H1 (cell line): ENCODE data around the gene TGFBI. TPM values are rescaled to one million over a fixed set of nuclear protein-coding genes. Genes with fewer than 3 reads are reported as not detected.

Experiments used
- CTCF ChIA-PET: fragments of 300-600 bp; sonication (Branson Sonifier 250); formaldehyde crosslinking; loops from one replicate; lab custom pipeline; 2021; ENCODE audit not compliant: partially characterized antibody; lab: Charles Lee
- POLR2A ChIA-PET: fragments of 300-600 bp; sonication (Branson Sonifier 250); formaldehyde crosslinking; loops from one replicate; lab custom pipeline; 2021; ENCODE audit warnings: inconsistent platforms; ENCODE audit not compliant: partially characterized antibody; lab: Charles Lee
- DNase-seq, 2 experiments: peaks; one replicate each; pipeline versions ENCODE4 v3.0.0 to v3.0.0-alpha.2; 2010 to 2022; ENCODE audit warnings: low spot score in 2 of 2, low read depth in 1 of 2, mixed read lengths in 1 of 2
- FAIRE-seq: peaks from 2 replicates; lab custom pipeline; 2011; peaks lifted over from hg19 to GRCh38; lab: Jason Lieb, UNC
- H2AFZ ChIP-seq: 2 replicates; pipeline ENCODE4 v1.8.1; 2012; ENCODE audit warnings: low read length, inconsistent platforms
- H2AK5ac ChIP-seq: 2 replicates; pipeline ENCODE4 v1.6.1; 2013; ENCODE audit warnings: low read depth, low read length
- H2BK120ac ChIP-seq: replicated peaks from 2 replicates; pipeline ENCODE3; 2013; ENCODE audit warnings: low read depth, low read length, inconsistent platforms
- H2BK12ac ChIP-seq: 2 replicates; pipeline ENCODE4 v1.6.1; 2013; ENCODE audit warnings: low read depth, low read length
- H2BK15ac ChIP-seq: 2 replicates; pipeline ENCODE4 v1.6.1; 2013; ENCODE audit warnings: low read length
- H2BK20ac ChIP-seq: 2 replicates; pipeline ENCODE4 v1.6.1; 2013; ENCODE audit warnings: low read length
- H2BK5ac ChIP-seq: 2 replicates; pipeline ENCODE4 v1.6.1; 2013; ENCODE audit warnings: low read depth, low read length
- H3K14ac ChIP-seq: 2 replicates; pipeline ENCODE4 v1.6.1; 2013; ENCODE audit warnings: inconsistent platforms; ENCODE audit not compliant: insufficient read length
- H3K18ac ChIP-seq: 2 replicates; pipeline ENCODE4 v1.6.1; 2013; ENCODE audit warnings: low read length; ENCODE audit errors: extremely low read depth
- H3K23ac ChIP-seq: 2 replicates; pipeline ENCODE4 v1.6.1; 2013; ENCODE audit warnings: inconsistent platforms; ENCODE audit not compliant: insufficient read length
- H3K23me2 ChIP-seq: 2 replicates; pipeline ENCODE4 v1.6.1; 2013; ENCODE audit warnings: low read depth, low read length
- H3K27ac ChIP-seq: 2 replicates; pipeline ENCODE4 v1.6.1; 2011; ENCODE audit warnings: low read depth, low read length, inconsistent platforms
- H3K27me3 ChIP-seq, 4 experiments: replicated peaks in 1 of 4; 1 replicate in 1 of 4; 2 replicates in 3 of 4; pipeline versions ENCODE4 v1.6.1 to v1.8.1; 2011 to 2013; ENCODE audit warnings: low read length in 3 of 4, mild to moderate bottlenecking in 3 of 4, inconsistent platforms in 2 of 4, mixed read lengths in 2 of 4, moderate library complexity in 1 of 4; ENCODE audit not compliant: control insufficient read depth in 3 of 4, insufficient read depth in 3 of 4; ENCODE audit errors: extremely low read depth in 1 of 4
- H3K36me3 ChIP-seq, 4 experiments: 2 replicates each; pipeline versions ENCODE4 v1.6.1 to v1.8.1; 2011 to 2013; ENCODE audit warnings: mild to moderate bottlenecking in 4 of 4, low read length in 3 of 4, moderate library complexity in 2 of 4, control low read depth in 1 of 4, inconsistent platforms in 1 of 4; ENCODE audit not compliant: insufficient read depth in 4 of 4, control insufficient read depth in 2 of 4
- H3K4ac ChIP-seq: replicated peaks from 2 replicates; pipeline ENCODE3; 2013; ENCODE audit warnings: low read length, low read depth, mixed read lengths, inconsistent platforms; ENCODE audit not compliant: insufficient read length
- H3K4me1 ChIP-seq, 4 experiments: replicated peaks in 1 of 4; 1 replicate in 1 of 4; 2 replicates in 3 of 4; pipeline versions ENCODE4 v1.6.1 to v1.8.1; 2011 to 2013; ENCODE audit warnings: low read length in 3 of 4, inconsistent platforms in 2 of 4, mixed read lengths in 1 of 4; ENCODE audit not compliant: insufficient read depth in 4 of 4, control insufficient read depth in 3 of 4
- H3K4me2 ChIP-seq, 2 experiments: 2 replicates each; pipeline versions ENCODE4 v1.6.1 to v1.8.1; 2011 to 2013; ENCODE audit warnings: low read depth in 2 of 2, low read length in 2 of 2, control low read depth in 1 of 2, inconsistent platforms in 1 of 2, mild to moderate bottlenecking in 1 of 2; ENCODE audit not compliant: insufficient read depth in 1 of 2
- H3K4me3 ChIP-seq, 4 experiments: fragments of 200-600, 300-600 bp in 1 of 4; sonication (generic), shearing (Covaris generic), sonication (Bioruptor Twin) in 1 of 4; 2 replicates each; pipeline versions ENCODE4 v1.5.1 to v1.8.1; 2011 to 2016; ENCODE audit warnings: low read length in 4 of 4, low read depth in 3 of 4, control low read depth in 2 of 4, inconsistent platforms in 2 of 4, mild to moderate bottlenecking in 2 of 4, mixed read lengths in 1 of 4, moderate library complexity in 1 of 4; ENCODE audit not compliant: insufficient read depth in 2 of 4; ENCODE audit errors: extremely low read depth in 1 of 4
- H3K56ac ChIP-seq: replicated peaks from 2 replicates; pipeline ENCODE3; 2013; ENCODE audit warnings: low read depth, mild to moderate bottlenecking, mixed read lengths, low read length, inconsistent platforms; ENCODE audit not compliant: insufficient read length
- H3K79me1 ChIP-seq: 2 replicates; pipeline ENCODE4 v1.6.1; 2013; ENCODE audit warnings: low read depth, low read length, control low read depth
- H3K79me2 ChIP-seq, 2 experiments: 2 replicates each; pipeline versions ENCODE4 v1.6.1 to v1.8.1; 2012 to 2013; ENCODE audit warnings: low read length in 2 of 2, mild to moderate bottlenecking in 2 of 2, inconsistent platforms in 1 of 2; ENCODE audit not compliant: insufficient read depth in 2 of 2, control insufficient read depth in 1 of 2
- H3K9ac ChIP-seq, 4 experiments: replicated peaks in 1 of 4; 1 replicate in 1 of 4; 2 replicates in 3 of 4; pipeline versions ENCODE4 v1.6.1 to v1.8.1; 2011 to 2013; ENCODE audit warnings: low read depth in 3 of 4, low read length in 3 of 4, control low read depth in 2 of 4, mild to moderate bottlenecking in 2 of 4, moderate library complexity in 2 of 4, inconsistent platforms in 1 of 4; ENCODE audit errors: extremely low read depth in 1 of 4
- H3K9me3 ChIP-seq, 2 experiments: 2 replicates each; pipeline versions ENCODE4 v1.6.1 to v1.8.1; 2012 to 2013; ENCODE audit warnings: mild to moderate bottlenecking in 2 of 2, moderate library complexity in 2 of 2, control low read depth in 1 of 2, inconsistent platforms in 1 of 2, low read depth in 1 of 2, low read length in 1 of 2, mixed read lengths in 1 of 2; ENCODE audit not compliant: insufficient read depth in 2 of 2
- H4K20me1 ChIP-seq, 2 experiments: replicated peaks in 1 of 2; 2 replicates each; pipeline versions ENCODE3 to v1.8.1; 2011 to 2013; ENCODE audit warnings: inconsistent platforms in 2 of 2, low read length in 2 of 2, mild to moderate bottlenecking in 1 of 2; ENCODE audit not compliant: insufficient read depth in 2 of 2, control insufficient read depth in 1 of 2
- H4K5ac ChIP-seq: 2 replicates; pipeline ENCODE4 v1.6.1; 2013; ENCODE audit warnings: low read length, low read depth, mixed read lengths, inconsistent platforms; ENCODE audit not compliant: insufficient read length
- H4K8ac ChIP-seq: 2 replicates; pipeline ENCODE4 v1.8.0; 2013; ENCODE audit warnings: mild to moderate bottlenecking, moderate library complexity, low read length, inconsistent platforms; ENCODE audit not compliant: insufficient read depth; ENCODE audit errors: extremely low read depth
- H4K91ac ChIP-seq: replicated peaks from 2 replicates; pipeline ENCODE3; 2013; ENCODE audit warnings: low read length, mixed read lengths, inconsistent platforms; ENCODE audit not compliant: insufficient read length
- CREB1 ChIP-seq: IDR thresholded peaks from 2 replicates; pipeline ENCODE4 v1.6.1; 2012; ENCODE audit warnings: inconsistent platforms
- CTCF ChIP-seq, 3 experiments: IDR thresholded peaks; 1 replicate in 2 of 3; 2 replicates in 1 of 3; pipeline versions ENCODE4 v1.5.1 to v1.6.1; 2011; ENCODE audit warnings: low read length in 3 of 3, mild to moderate bottlenecking in 3 of 3, inconsistent platforms in 2 of 3, low read depth in 1 of 3, moderate library complexity in 1 of 3; ENCODE audit not compliant: insufficient read depth in 1 of 3; ENCODE audit errors: control extremely low read depth in 1 of 3
- KDM4A ChIP-seq: IDR thresholded peaks from one replicate; pipeline ENCODE4 v1.7.1; 2012; ENCODE audit warnings: low read depth, mild to moderate bottlenecking, moderate library complexity, low read length, inconsistent platforms; ENCODE audit not compliant: severe bottlenecking
- PHF8 ChIP-seq: fragments of 200-600 bp; sonication (generic); conservative IDR thresholded peaks from 2 replicates; pipeline ENCODE4 v1.7.1; 2012; ENCODE audit warnings: low read depth, mild to moderate bottlenecking, inconsistent platforms, low read length, moderate library complexity
- RAD21 ChIP-seq, 2 experiments: IDR thresholded peaks in 1 of 2; conservative IDR thresholded peaks in 1 of 2; 2 replicates each; pipeline ENCODE4 v1.6.1; 2011; ENCODE audit warnings: low read depth in 2 of 2, low read length in 2 of 2, improper control_type of control experiment in 1 of 2, inconsistent platforms in 1 of 2, mild to moderate bottlenecking in 1 of 2, moderate library complexity in 1 of 2
- SRF ChIP-seq: IDR thresholded peaks from 2 replicates; pipeline ENCODE4 v1.6.1; 2011; ENCODE audit warnings: mild to moderate bottlenecking, low read depth, low read length, moderate library complexity
- TAF1 ChIP-seq: IDR thresholded peaks from 2 replicates; pipeline ENCODE4 v1.6.1; 2011; ENCODE audit warnings: mild to moderate bottlenecking, low read depth, low read length
- WGBS, 2 experiments: shearing (Covaris generic) in 1 of 2; methylation state at CpG; one replicate each; pipeline versions ENCODE4 v1.1.6 to v1.1.7; 2013 to 2015; ENCODE audit warnings: low lambda C conversion rate in 2 of 2, mixed read lengths in 2 of 2, inconsistent platforms in 1 of 2, low coverage in 1 of 2, missing lambda C conversion rate in 1 of 2; ENCODE audit not compliant: insufficient replicate concordance in 2 of 2, insufficient coverage in 1 of 2, insufficient read length in 1 of 2; ENCODE audit errors: extremely low coverage in 1 of 2, missing lambda C conversion rate in 1 of 2; 5-methylcytosine and 5-hydroxymethylcytosine counted together
- polyA plus RNA-seq, 7 experiments: library from polyadenylated mRNA; depleted of rRNA in 3 of 7; stranded (reverse) in 5 of 7; unstranded in 2 of 7; fragments of >200 nt in 5 of 7; fragments of 200-250 nt in 2 of 7; gene quantifications; 1 replicate in 5 of 7; 2 replicates in 1 of 7; 4 replicates in 1 of 7; pipeline versions ENCODE4 v1.2.1 to v1.2.3, GENCODE V29; 2011 to 2013; ENCODE audit warnings: missing spikeins in 2 of 7, mixed read lengths in 2 of 7
- total RNA-seq: library from RNA; stranded (reverse); fragmentation: NEBNext Ultra II Directional; extraction: Animal tissue kit (Norgen Biotek cat#: 25700); gene quantifications from 2 replicates; pipeline ENCODE4 v1.2.1, GENCODE V29; 2021

TGFBI gene
- total and polyA plus RNA-seq, 2 of the 8 experiments (the other 6 are each of a cell fraction or from before 2014, with no cell fraction given): 6.0 to 8.5 TPM

- peaks cover 0 to 4% (median 0%) of the 10 kb centered on the region in 4 experiments; a peak in 3 of 7 replicates for H3K27me3 ChIP-seq
- H3K4ac ChIP-seq: no peak overlapping the region
- H4K91ac ChIP-seq: no peak overlapping the region
- no peaks in the 10 kb centered on the region for H3K4me1 ChIP-seq
- H3K79me1 ChIP-seq: no peaks in the 10 kb centered on the region
- H3K9me3 ChIP-seq: no peaks in the 10 kb centered on the region; a peak in 1 of 4 replicates
- no peak overlapping the region for H4K5ac ChIP-seq
- no peak overlapping the region for H2BK15ac ChIP-seq
- no peak overlapping the region for H2BK20ac ChIP-seq
- H3K9ac ChIP-seq: no peak overlapping the region; a peak in 2 of 7 replicates
- TF ChIP-seq TAF1: 0 out of 2 replicates have a peak, but pooled peaks have one; percentile 19
- TF ChIP-seq PHF8: no peak
- TF ChIP-seq RAD21 (IDR thresholded peaks at IDR 0.05 in 1 of 2, conservative IDR thresholded peaks at IDR 0.05 in 1 of 2; ENCODE audit: low read depth in 2 of 2, low read length in 2 of 2): peak; percentile 42 to 51
- no peak for TF ChIP-seq SRF
- 0 out of 2 replicates have a peak, but pooled peaks have one; percentile 16 for TF ChIP-seq CREB1
- peak; percentile 28 for TF ChIP-seq KDM4A
- TF ChIP-seq CTCF (IDR thresholded peaks at IDR 0.05; ENCODE audit: control extremely low read depth in 1 of 3, insufficient read depth in 1 of 3, low read depth in 1 of 3, low read length in 3 of 3): peak; percentile 61 to 78 (median 72)
- no peak overlapping the region for H2AK5ac ChIP-seq
- H4K8ac ChIP-seq: no peak overlapping the region
- H2BK12ac ChIP-seq: no peak overlapping the region
- H3K79me2 ChIP-seq: no peaks in the 10 kb centered on the region
- peak overlapping the region; percentile 72; the same call in 1 of the 2 replicates for H2AFZ ChIP-seq
- no peak overlapping the region for H3K14ac ChIP-seq
- H4K20me1 ChIP-seq: no peaks in the 10 kb centered on the region
- H2BK120ac ChIP-seq: no peak overlapping the region
- POLR2A ChIA-PET: no interaction called here
- no peak overlapping the region for H3K27ac ChIP-seq
- H2BK5ac ChIP-seq: no peak overlapping the region
- H3K18ac ChIP-seq: no peak overlapping the region; the same call in 1 of the 2 replicates
- H3K23me2 ChIP-seq: peaks cover 2% of the 10 kb centered on the region; the same call in 1 of the 2 replicates
- H3K36me3 ChIP-seq: no peaks in the 10 kb centered on the region
- peak overlapping the region; percentile 75 to 86 for H3K4me2 ChIP-seq
- FAIRE-seq (no peak), DNase-seq (no peak)
- no peak overlapping the region for H3K23ac ChIP-seq
- CTCF ChIA-PET: interaction anchor here (0.7 to 10.3 kb wide), 33 partner anchors 9 to 206 kb away, joined by 3 to 98 read pairs (median 4); partner anchors contain the start of gene SMAD5
- WGBS, 2 experiments: 37% methylated on average over 21 of the region's 25 CpGs; no CpG with 5 or more reads in 1 of the 2 experiments
- H3K4me3 ChIP-seq: peak overlapping the region; percentile 57 to 67 (median 62)
- no peak overlapping the region for H3K56ac ChIP-seq
Observed at GRCh38 chr5:136079195-136079985, 50.6 kb downstream of the TGFBI start.
